ENCODE data around the gene TIMM8A.

Gene TIMM8A

GRCh38 chrX:101385795-101386541, 37.4 kb upstream of the TIMM8A start, which contains the start of gene BTK:
TSS of gene BTK (minus strand) at chrX:101386191. CDS start at chrX:101375284, 10,907 bp downstream.
- DNase-seq (ENCODE audit: low read depth, low spot score): no peak
- no peaks in the 10 kb centered on the region for H3K9me3 ChIP-seq (ENCODE audit: control insufficient read depth, insufficient read depth, low read length)
- no CpG with 5 or more reads among the region's 9 CpGs for WGBS (ENCODE audit: insufficient coverage, insufficient read length)
- no peaks in the 10 kb centered on the region for H3K4me1 ChIP-seq (ENCODE audit: control insufficient read depth, insufficient read depth, low read length)
- H3K36me3 ChIP-seq (ENCODE audit: control insufficient read depth, insufficient read depth, low read length): no peaks in the 10 kb centered on the region
- no peak within 1 kb of the TSS for H3K4me3 ChIP-seq (ENCODE audit: low read length)
- no peak within 1 kb of the TSS for H3K27ac ChIP-seq (ENCODE audit: low read length)
- H3K27me3 ChIP-seq (ENCODE audit: control insufficient read depth, insufficient read depth, low read length): no peaks in the 10 kb centered on the region

- no CpG with 5 or more reads among the region's 7 CpGs for WGBS (ENCODE audit: insufficient coverage, insufficient read length)
- H3K27me3 ChIP-seq (ENCODE audit: control insufficient read depth, insufficient read depth, low read length): no peaks in the 10 kb centered on the region
- no peaks in the 10 kb centered on the region for H3K4me1 ChIP-seq (ENCODE audit: control insufficient read depth, insufficient read depth, low read length)
- H3K9me3 ChIP-seq (ENCODE audit: control insufficient read depth, insufficient read depth, low read length): no peaks in the 10 kb centered on the region
- DNase-seq (ENCODE audit: low read depth, low spot score): no peak
- no peak overlapping the region for H3K27ac ChIP-seq (ENCODE audit: low read length)
- H3K36me3 ChIP-seq (ENCODE audit: control insufficient read depth, insufficient read depth, low read length): no peaks in the 10 kb centered on the region
- no peak overlapping the region for H3K4me3 ChIP-seq (ENCODE audit: low read length)
Observed at GRCh38 chrX:101385026-101385684, 36.6 kb upstream of the TIMM8A start.

DNA sequence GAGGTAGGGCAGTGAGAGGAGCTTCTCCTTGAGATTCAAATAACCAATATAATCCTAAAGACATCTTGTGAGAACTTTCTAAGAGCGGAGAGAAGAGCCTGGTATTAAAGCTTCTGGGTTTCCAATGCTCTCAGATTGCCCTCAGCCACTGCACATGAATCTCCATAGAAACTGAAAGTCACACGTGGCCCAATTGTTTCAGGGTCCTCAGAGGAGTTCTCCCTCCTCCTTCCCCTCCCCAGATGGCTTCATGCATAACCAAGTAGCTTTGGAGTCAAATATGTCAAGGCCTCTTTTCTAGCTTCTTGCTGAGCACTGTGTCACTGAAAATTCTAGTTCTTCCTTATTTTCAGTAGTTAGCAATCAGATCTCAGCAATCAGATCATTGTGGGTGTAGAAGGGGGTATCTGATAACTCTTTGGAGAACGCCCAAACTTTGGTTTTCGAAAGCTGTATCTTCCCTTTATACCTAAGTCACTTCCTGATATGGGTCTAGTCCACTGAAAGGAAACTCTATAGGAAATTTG, 35.2 kb upstream of the TIMM8A start:
- Histone ChIP-seq H3K4me1 (ENCODE audit: control insufficient read depth, insufficient read depth, low read length) (no peaks in the 10 kb centered on the region), H3K4me3 (ENCODE audit: low read length) (no peak overlapping the region), H3K27ac (ENCODE audit: low read length) (no peak overlapping the region)

GRCh38 chrX:101377547-101377946, 29.0 kb upstream of the TIMM8A start:
- DNase-seq (ENCODE audit: low read depth, low spot score): no peak
- H3K4me1 ChIP-seq (ENCODE audit: control insufficient read depth, insufficient read depth, low read length): no peaks in the 10 kb centered on the region
- no CpG with 5 or more reads among the region's 1 CpG for WGBS (ENCODE audit: insufficient coverage, insufficient read length)
- no peak overlapping the region for H3K27ac ChIP-seq (ENCODE audit: low read length)
- no peaks in the 10 kb centered on the region for H3K9me3 ChIP-seq (ENCODE audit: control insufficient read depth, insufficient read depth, low read length)
- no peak overlapping the region for H3K4me3 ChIP-seq (ENCODE audit: low read length)
- no peaks in the 10 kb centered on the region for H3K27me3 ChIP-seq (ENCODE audit: control insufficient read depth, insufficient read depth, low read length)
- no peaks in the 10 kb centered on the region for H3K36me3 ChIP-seq (ENCODE audit: control insufficient read depth, insufficient read depth, low read length)

More for the DNA sequence above, 35.2 kb upstream of the TIMM8A start:
- Histone ChIP-seq H3K27me3 (ENCODE audit: control insufficient read depth, insufficient read depth, low read length) (no peaks in the 10 kb centered on the region), H3K36me3 (ENCODE audit: control insufficient read depth, insufficient read depth, low read length) (no peaks in the 10 kb centered on the region), H3K9me3 (ENCODE audit: control insufficient read depth, insufficient read depth, low read length) (no peaks in the 10 kb centered on the region)
- WGBS (ENCODE audit: insufficient coverage, insufficient read length): no CpG with 5 or more reads among the region's 4 CpGs
- no peak for DNase-seq (ENCODE audit: low read depth, low spot score)

DNA sequence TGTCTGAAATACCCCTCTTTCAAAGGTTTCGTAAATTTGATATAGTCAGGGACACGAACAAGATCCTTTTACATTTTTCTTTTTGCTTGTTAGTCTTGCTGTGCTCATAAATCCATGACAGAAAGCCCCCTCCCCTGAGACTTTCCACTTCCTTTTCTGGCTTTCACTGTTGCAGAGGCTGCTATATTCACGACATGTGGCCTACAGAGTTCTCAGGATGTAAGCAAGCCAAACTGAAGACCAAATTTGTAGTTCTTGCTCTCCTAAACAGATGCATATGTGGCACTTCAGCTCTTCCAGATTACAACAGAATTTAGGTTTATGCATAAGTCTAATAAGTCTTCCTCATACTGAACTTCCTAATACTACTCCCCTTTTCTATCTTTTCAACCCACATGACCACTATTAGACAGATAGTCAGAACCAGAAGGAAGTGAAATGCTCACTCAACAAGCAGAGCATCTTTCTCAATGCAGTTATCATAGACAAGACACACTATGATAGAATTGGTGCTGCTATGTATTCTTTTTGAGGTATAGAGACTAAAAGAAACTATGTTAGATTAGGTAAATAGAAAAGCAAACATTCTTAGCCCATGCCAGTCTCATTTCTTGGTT, 22.5 kb upstream of the TIMM8A start:
- H3K36me3 ChIP-seq (ENCODE audit: control insufficient read depth, insufficient read depth, low read length): no peaks in the 10 kb centered on the region
- WGBS (ENCODE audit: insufficient coverage, insufficient read length): no CpG with 5 or more reads among the region's 3 CpGs

GRCh38 chrX:101369687-101370086, 21.1 kb upstream of the TIMM8A start:
- WGBS (ENCODE audit: insufficient coverage, insufficient read length): 99% methylated on average over 3 of the region's 6 CpGs
- Histone ChIP-seq H3K27me3 (ENCODE audit: control insufficient read depth, insufficient read depth, low read length) (no peaks in the 10 kb centered on the region), H3K36me3 (ENCODE audit: control insufficient read depth, insufficient read depth, low read length) (no peaks in the 10 kb centered on the region), H3K4me3 (ENCODE audit: low read length) (no peak overlapping the region), H3K9me3 (ENCODE audit: control insufficient read depth, insufficient read depth, low read length) (no peaks in the 10 kb centered on the region), H3K4me1 (ENCODE audit: control insufficient read depth, insufficient read depth, low read length) (no peaks in the 10 kb centered on the region), H3K27ac (ENCODE audit: low read length) (no peak overlapping the region)
- no peak for DNase-seq (ENCODE audit: low read depth, low spot score)

More for the DNA sequence above, 22.5 kb upstream of the TIMM8A start:
- no peaks in the 10 kb centered on the region for H3K9me3 ChIP-seq (ENCODE audit: control insufficient read depth, insufficient read depth, low read length)
- no peaks in the 10 kb centered on the region for H3K4me1 ChIP-seq (ENCODE audit: control insufficient read depth, insufficient read depth, low read length)
- no peaks in the 10 kb centered on the region for H3K27me3 ChIP-seq (ENCODE audit: control insufficient read depth, insufficient read depth, low read length)
- no peak overlapping the region for H3K27ac ChIP-seq (ENCODE audit: low read length)
- DNase-seq (ENCODE audit: low read depth, low spot score): no peak
- no peak overlapping the region for H3K4me3 ChIP-seq (ENCODE audit: low read length)

DNA sequence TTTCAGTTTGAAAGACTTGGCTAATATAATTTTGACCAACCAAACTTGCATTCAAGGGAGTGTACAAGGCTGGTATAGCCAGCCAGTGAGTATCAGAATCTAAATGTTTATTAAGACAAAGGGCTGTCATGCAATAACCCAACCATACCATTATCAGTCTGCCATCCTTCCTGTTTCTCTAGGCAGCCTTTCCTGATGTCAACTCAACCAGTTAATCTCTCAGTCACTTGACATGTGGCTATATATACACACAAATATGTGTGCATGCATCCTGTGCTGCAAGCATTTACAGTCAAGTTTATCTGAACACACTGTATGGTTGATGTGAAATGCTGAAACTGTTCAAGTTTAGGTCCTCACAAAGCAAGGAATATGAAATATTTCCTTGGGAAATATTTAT, 20.3 kb upstream of the TIMM8A start:
- Histone ChIP-seq H3K4me3 (ENCODE audit: low read length) (no peak overlapping the region), H3K36me3 (ENCODE audit: control insufficient read depth, insufficient read depth, low read length) (no peaks in the 10 kb centered on the region), H3K27me3 (ENCODE audit: control insufficient read depth, insufficient read depth, low read length) (no peaks in the 10 kb centered on the region), H3K27ac (ENCODE audit: low read length) (no peak overlapping the region), H3K4me1 (ENCODE audit: control insufficient read depth, insufficient read depth, low read length) (no peaks in the 10 kb centered on the region), H3K9me3 (ENCODE audit: control insufficient read depth, insufficient read depth, low read length) (no peaks in the 10 kb centered on the region)
- no peak for DNase-seq (ENCODE audit: low read depth, low spot score)

DNA sequence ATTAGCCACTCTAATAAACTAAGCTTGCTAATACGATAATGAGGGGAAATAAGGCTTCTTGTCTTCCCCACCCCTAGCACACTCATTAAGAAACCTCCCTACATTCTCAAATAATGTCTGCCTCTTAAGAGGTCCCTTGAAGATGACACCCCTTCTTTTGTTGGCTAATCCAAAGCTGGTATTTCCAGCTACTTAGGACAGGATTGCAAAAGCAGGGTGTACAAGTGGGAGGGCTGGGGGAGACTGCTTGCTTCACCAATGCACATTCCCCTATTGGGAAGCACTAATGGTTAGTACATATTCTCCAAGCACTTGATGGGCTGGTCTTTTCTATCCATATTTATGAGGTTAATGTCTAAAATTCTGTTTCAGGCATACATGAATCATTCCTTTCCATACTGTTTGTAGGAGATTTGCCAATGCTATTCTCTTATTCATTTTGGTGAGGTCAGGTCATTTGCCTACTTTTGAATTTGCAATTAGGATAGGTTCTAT, 16.8 kb upstream of the TIMM8A start:
- Histone ChIP-seq H3K4me1 (ENCODE audit: control insufficient read depth, insufficient read depth, low read length) (no peaks in the 10 kb centered on the region), H3K9me3 (ENCODE audit: control insufficient read depth, insufficient read depth, low read length) (no peaks in the 10 kb centered on the region), H3K36me3 (ENCODE audit: control insufficient read depth, insufficient read depth, low read length) (no peaks in the 10 kb centered on the region), H3K4me3 (ENCODE audit: low read length) (no peak overlapping the region), H3K27me3 (ENCODE audit: control insufficient read depth, insufficient read depth, low read length) (no peaks in the 10 kb centered on the region), H3K27ac (ENCODE audit: low read length) (no peak overlapping the region)
- no CpG with 5 or more reads among the region's 1 CpG for WGBS (ENCODE audit: insufficient coverage, insufficient read length)
- no peak for DNase-seq (ENCODE audit: low read depth, low spot score)

GRCh38 chrX:101362757-101363156, 14.2 kb upstream of the TIMM8A start:
- Histone ChIP-seq H3K27ac (ENCODE audit: low read length) (no peak overlapping the region), H3K36me3 (ENCODE audit: control insufficient read depth, insufficient read depth, low read length) (no peaks in the 10 kb centered on the region), H3K4me3 (ENCODE audit: low read length) (no peak overlapping the region), H3K27me3 (ENCODE audit: control insufficient read depth, insufficient read depth, low read length) (no peaks in the 10 kb centered on the region), H3K9me3 (ENCODE audit: control insufficient read depth, insufficient read depth, low read length) (no peaks in the 10 kb centered on the region), H3K4me1 (ENCODE audit: control insufficient read depth, insufficient read depth, low read length) (no peaks in the 10 kb centered on the region)
- no peak for DNase-seq (ENCODE audit: low read depth, low spot score)

GRCh38 chrX:101362116-101362515, 13.6 kb upstream of the TIMM8A start:
- Histone ChIP-seq H3K27ac (ENCODE audit: low read length) (no peak overlapping the region), H3K4me3 (ENCODE audit: low read length) (no peak overlapping the region), H3K4me1 (ENCODE audit: control insufficient read depth, insufficient read depth, low read length) (no peaks in the 10 kb centered on the region), H3K9me3 (ENCODE audit: control insufficient read depth, insufficient read depth, low read length) (no peaks in the 10 kb centered on the region), H3K36me3 (ENCODE audit: control insufficient read depth, insufficient read depth, low read length) (no peaks in the 10 kb centered on the region), H3K27me3 (ENCODE audit: control insufficient read depth, insufficient read depth, low read length) (no peaks in the 10 kb centered on the region)
- DNase-seq (ENCODE audit: low read depth, low spot score): no peak
- WGBS (ENCODE audit: insufficient coverage, insufficient read length): no CpG with 5 or more reads among the region's 3 CpGs

All from iPS DF 6.9 (cell line).